Body of pancreas (tissue), 4 donors: ENCODE measurements around the gene NUCB2. TPM values are rescaled to one million over a fixed set of nuclear protein-coding genes. Genes with fewer than 3 reads are reported as not detected.

Experiments
- ATAC-seq: fragments of 150-250 bp; one replicate; pipeline ENCODE4 v1.9.1; 2016
- DNase-seq, 4 donors: peaks; one replicate each; pipeline ENCODE4 v3.0.0-alpha.2; 2019
- H3K27ac ChIP-seq, 4 donors: fragments of 200-600 bp; sonication (generic); 1 replicate in 3 of 4; 2 replicates in 1 of 4; pipeline versions ENCODE4 v1.5.1 to v1.6.1; 2016 to 2019; ENCODE audit warnings: mild to moderate bottlenecking in 1 of 4, mixed read lengths in 1 of 4, moderate library complexity in 1 of 4
- H3K27me3 ChIP-seq, 2 donors: fragments of 200-600 bp; sonication (generic); one replicate each; pipeline ENCODE4 v1.6.0; 2016; ENCODE audit warnings: mild to moderate bottlenecking in 1 of 2
- H3K36me3 ChIP-seq, 2 donors: fragments of 200-600 bp; sonication (generic); replicated peaks in 1 of 2; 2 replicates each; pipeline ENCODE4 v1.5.1; 2016; ENCODE audit warnings: low read depth in 2 of 2; ENCODE audit not compliant: insufficient read depth in 1 of 2
- H3K4me1 ChIP-seq: fragments of 200-600 bp; sonication (generic); one replicate; pipeline ENCODE4 v1.6.0; 2016
- H3K4me3 ChIP-seq, 2 donors: fragments of 200-600 bp; sonication (generic); 1 replicate in 1 of 2; 2 replicates in 1 of 2; pipeline ENCODE4 v1.5.1; 2016 to 2019
- H3K9me3 ChIP-seq, 3 donors: fragments of 200-600 bp; sonication (generic); 1 replicate in 2 of 3; 2 replicates in 1 of 3; pipeline ENCODE4 v1.5.1; 2016
- CTCF ChIP-seq, 7 experiments: fragments of 450-650 bp in 4 of 7; fragments of 200-600 bp in 3 of 7; sonication (generic) in 3 of 7; IDR thresholded peaks; one replicate each; pipeline ENCODE4 v1.5.1; 2016 to 2019; ENCODE audit warnings: antibody characterized with exemption in 7 of 7
- POLR2A ChIP-seq, 3 donors: fragments of 450-650 bp; IDR thresholded peaks; one replicate each; pipeline ENCODE4 v1.6.1; 2016; ENCODE audit warnings: antibody characterized with exemption in 3 of 3, mild to moderate bottlenecking in 2 of 3
- WGBS, 2 donors: methylation state at CpG; one replicate each; pipeline ENCODE4 v1.1.5; 2017; 5-methylcytosine and 5-hydroxymethylcytosine counted together
- intact Hi-C: fragments of 100-400 bp; cut with DNase I; formaldehyde crosslinking; loops from one replicate; pipeline ENCODE4 v1.15.1; 2023
- total RNA-seq, 2 donors: library from RNA; depleted of rRNA; stranded (reverse); fragments of >200 nt; gene quantifications; one replicate each; pipeline ENCODE4 v1.1.0, GENCODE V29; 2016

NUCB2 gene
- total RNA-seq, 2 donors from 2014 or later = 106 to 156 TPM

- Histone ChIP-seq H3K27ac (no peak overlapping the region), H3K9me3 (no peaks in the 10 kb centered on the region), H3K27me3 (no peaks in the 10 kb centered on the region), H3K4me3 (no peak overlapping the region), H3K4me1 (no peaks in the 10 kb centered on the region), H3K36me3 (peaks cover under 1 to 6% of the 10 kb centered on the region in 2 donors)
- TF ChIP-seq POLR2A (IDR thresholded peaks at IDR 0.05) (no peak), CTCF (IDR thresholded peaks at IDR 0.05) (no peak)
- ATAC-seq = no peak
- intact Hi-C loops = no loop called here
- WGBS, 2 donors = 88 to 91% methylated on average over 1 of the region's 1 CpG
- no peak for DNase-seq
These were observed 38.4 kb downstream of the NUCB2 start for GRCh38 chr11:17314904-17315426.

- no peaks in the 10 kb centered on the region for H3K27me3 ChIP-seq
- WGBS, 2 donors = 81 to 82% methylated on average over 5 of the region's 5 CpGs
- no peaks in the 10 kb centered on the region for H3K36me3 ChIP-seq
- no peak overlapping the region for H3K27ac ChIP-seq
- no peak for ATAC-seq
- H3K4me3 ChIP-seq = no peak overlapping the region
- DNase-seq = peak; percentile 24 to 51 (median 34)
- H3K4me1 ChIP-seq = peaks cover 19% of the 10 kb centered on the region
- intact Hi-C loops = no loop called here
- no peak for TF ChIP-seq POLR2A (IDR thresholded peaks at IDR 0.05)
- peak in 1 of 7 experiments; percentile 7 for TF ChIP-seq CTCF (IDR thresholded peaks at IDR 0.05)
- no peaks in the 10 kb centered on the region for H3K9me3 ChIP-seq
These were observed 52.4 kb downstream of the NUCB2 start for GRCh38 chr11:17328871-17329494.

GRCh38 chr11:17331669-17332068 lies 55.1 kb downstream of the NUCB2 start:
- no peaks in the 10 kb centered on the region for H3K36me3 ChIP-seq
- TF ChIP-seq POLR2A (IDR thresholded peaks at IDR 0.05) (no peak), CTCF (IDR thresholded peaks at IDR 0.05) (no peak)
- WGBS, 2 donors = 26 to 35% methylated on average over 2 of the region's 2 CpGs
- no peaks in the 10 kb centered on the region for H3K9me3 ChIP-seq
- H3K27ac ChIP-seq = peak overlapping the region in 3 of 4 donors; percentile 44 to 77 (median 67)
- DNase-seq = no peak
- intact Hi-C loops = no loop called here
- no peaks in the 10 kb centered on the region for H3K27me3 ChIP-seq
- ATAC-seq = peak; percentile 68
- H3K4me3 ChIP-seq = no peak overlapping the region
- H3K4me1 ChIP-seq = peaks cover 19% of the 10 kb centered on the region

GRCh38 chr11:17333799-17334586 lies 57.5 kb downstream of the NUCB2 start:
- no peak for DNase-seq
- Histone ChIP-seq H3K4me1 (peaks cover 15% of the 10 kb centered on the region), H3K4me3 (no peak overlapping the region), H3K36me3 (no peaks in the 10 kb centered on the region), H3K27ac (no peak overlapping the region), H3K27me3 (no peaks in the 10 kb centered on the region), H3K9me3 (no peaks in the 10 kb centered on the region)
- ATAC-seq = no peak
- intact Hi-C loops = no loop called here
- WGBS, 2 donors = 85 to 93% methylated on average over 4 of the region's 4 CpGs
- TF ChIP-seq POLR2A (IDR thresholded peaks at IDR 0.05) (no peak), CTCF (IDR thresholded peaks at IDR 0.05) (no peak)
